Colonic mucosa (tissue), 4 donors: Measurements from ENCODE around the gene SNRNP48. TPM values are rescaled to one million over a fixed set of nuclear protein-coding genes. Genes with fewer than 3 reads are reported as not detected.

ENCODE experiments used
- DNase-seq: peaks from one replicate; pipeline ENCODE4 v3.0.0-alpha.2; 2020
- H3K27ac ChIP-seq: fragments of 200-600 bp; one replicate; pipeline ENCODE4 v1.8.0; 2021
- H3K27me3 ChIP-seq: fragments of 200-600 bp; one replicate; pipeline ENCODE4 v1.8.0; 2021
- H3K36me3 ChIP-seq: fragments of 200-600 bp; one replicate; pipeline ENCODE4 v1.8.0; 2021
- H3K4me1 ChIP-seq: fragments of 200-600 bp; one replicate; pipeline ENCODE4 v1.8.0; 2021; ENCODE audit warnings: mild to moderate bottlenecking
- H3K4me3 ChIP-seq: fragments of 200-600 bp; one replicate; pipeline ENCODE4 v1.8.0; 2021
- H3K9ac ChIP-seq, 2 donors: one replicate each; pipeline ENCODE4 v1.7.0; 2013; ENCODE audit warnings: control low read depth in 2 of 2, low read depth in 2 of 2, low read length in 2 of 2
- H3K9me3 ChIP-seq: fragments of 200-600 bp; one replicate; pipeline ENCODE4 v1.8.0; 2021
- intact Hi-C: fragments of 100-400 bp; cut with DNase I; formaldehyde crosslinking; loops from one replicate; pipeline ENCODE4 v1.14.1; 2022
- total RNA-seq, 2 donors: library from RNA; stranded (reverse); fragmentation: NEBNext Ultra II Directional in 1 of 2; extraction: Animal tissue kit (Norgen Biotek cat#: 25700) in 1 of 2; gene quantifications; one replicate each; pipeline ENCODE4 v1.2.1, GENCODE V29; 2021
- TF ChIP-seq, protein P1 (sequence below): fragments of 200-600 bp; IDR thresholded peaks from one replicate; pipeline ENCODE4 v1.8.0; 2022; ENCODE audit warnings: antibody characterized with exemption, mild to moderate bottlenecking
- donor health status: healthy.
- donor health status: DM: no; HTN: no; CAD: no.
- donor health status: DM: no; HTN: no; CAD: no.

Gene SNRNP48
- total RNA-seq, 2 donors from 2014 or later, result 13.8 to 14.6 TPM

DNA sequence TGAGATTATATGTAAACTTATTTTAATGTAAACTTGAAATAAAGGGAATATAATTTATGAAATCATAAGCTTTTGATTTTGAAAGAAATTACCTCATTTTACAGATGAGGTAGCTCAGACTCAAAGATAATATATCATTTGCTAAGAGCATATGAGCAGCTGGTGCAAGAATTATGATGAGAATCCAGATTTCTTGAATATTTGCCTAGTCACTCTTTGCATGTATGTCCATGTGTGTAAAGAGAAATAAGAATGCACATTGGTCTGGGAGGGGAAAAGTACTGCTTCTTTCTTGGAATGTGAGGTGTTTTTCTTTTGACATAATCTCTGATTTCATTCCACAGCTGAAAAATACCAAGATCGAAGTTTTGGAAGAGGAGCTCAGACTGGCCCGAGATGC is 11.1 kb upstream of the SNRNP48 start:
- intact Hi-C loops, result no loop called here
- TF ChIP-seq, protein P1, sequence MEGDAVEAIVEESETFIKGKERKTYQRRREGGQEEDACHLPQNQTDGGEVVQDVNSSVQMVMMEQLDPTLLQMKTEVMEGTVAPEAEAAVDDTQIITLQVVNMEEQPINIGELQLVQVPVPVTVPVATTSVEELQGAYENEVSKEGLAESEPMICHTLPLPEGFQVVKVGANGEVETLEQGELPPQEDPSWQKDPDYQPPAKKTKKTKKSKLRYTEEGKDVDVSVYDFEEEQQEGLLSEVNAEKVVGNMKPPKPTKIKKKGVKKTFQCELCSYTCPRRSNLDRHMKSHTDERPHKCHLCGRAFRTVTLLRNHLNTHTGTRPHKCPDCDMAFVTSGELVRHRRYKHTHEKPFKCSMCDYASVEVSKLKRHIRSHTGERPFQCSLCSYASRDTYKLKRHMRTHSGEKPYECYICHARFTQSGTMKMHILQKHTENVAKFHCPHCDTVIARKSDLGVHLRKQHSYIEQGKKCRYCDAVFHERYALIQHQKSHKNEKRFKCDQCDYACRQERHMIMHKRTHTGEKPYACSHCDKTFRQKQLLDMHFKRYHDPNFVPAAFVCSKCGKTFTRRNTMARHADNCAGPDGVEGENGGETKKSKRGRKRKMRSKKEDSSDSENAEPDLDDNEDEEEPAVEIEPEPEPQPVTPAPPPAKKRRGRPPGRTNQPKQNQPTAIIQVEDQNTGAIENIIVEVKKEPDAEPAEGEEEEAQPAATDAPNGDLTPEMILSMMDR, result no peak
- H3K27me3 ChIP-seq, result no peaks in the 10 kb centered on the region
- no peak overlapping the region for H3K9ac ChIP-seq
- H3K27ac ChIP-seq, result no peak overlapping the region
- no peak for DNase-seq
- H3K9me3 ChIP-seq, result no peaks in the 10 kb centered on the region
- H3K4me3 ChIP-seq, result no peak overlapping the region
- no peaks in the 10 kb centered on the region for H3K4me1 ChIP-seq
- peaks cover 4% of the 10 kb centered on the region for H3K36me3 ChIP-seq

DNA sequence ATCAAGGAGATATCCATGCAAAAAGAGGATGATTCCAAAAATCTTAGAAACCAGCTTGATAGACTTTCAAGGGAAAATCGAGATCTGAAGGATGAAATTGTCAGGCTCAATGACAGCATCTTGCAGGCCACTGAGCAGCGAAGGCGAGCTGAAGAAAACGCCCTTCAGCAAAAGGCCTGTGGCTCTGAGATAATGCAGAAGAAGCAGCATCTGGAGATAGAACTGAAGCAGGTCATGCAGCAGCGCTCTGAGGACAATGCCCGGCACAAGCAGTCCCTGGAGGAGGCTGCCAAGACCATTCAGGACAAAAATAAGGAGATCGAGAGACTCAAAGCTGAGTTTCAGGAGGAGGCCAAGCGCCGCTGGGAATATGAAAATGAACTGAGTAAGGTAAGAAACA is 10.1 kb upstream of the SNRNP48 start:
- Histone ChIP-seq H3K4me3 (no peak overlapping the region), H3K4me1 (no peaks in the 10 kb centered on the region), H3K27me3 (no peaks in the 10 kb centered on the region), H3K27ac (no peak overlapping the region), H3K9ac (no peak overlapping the region), H3K36me3 (no peaks in the 10 kb centered on the region), H3K9me3 (no peaks in the 10 kb centered on the region)
- TF ChIP-seq, protein P1, result no peak
- intact Hi-C loops, result no loop called here
- no peak for DNase-seq

DNA sequence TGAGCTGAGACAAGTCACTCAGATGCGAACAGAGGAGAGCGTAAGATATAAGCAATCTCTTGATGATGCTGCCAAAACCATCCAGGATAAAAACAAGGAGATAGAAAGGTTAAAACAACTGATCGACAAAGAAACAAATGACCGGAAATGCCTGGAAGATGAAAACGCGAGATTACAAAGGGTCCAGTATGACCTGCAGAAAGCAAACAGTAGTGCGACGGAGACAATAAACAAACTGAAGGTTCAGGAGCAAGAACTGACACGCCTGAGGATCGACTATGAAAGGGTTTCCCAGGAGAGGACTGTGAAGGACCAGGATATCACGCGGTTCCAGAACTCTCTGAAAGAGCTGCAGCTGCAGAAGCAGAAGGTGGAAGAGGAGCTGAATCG is 9.5 kb upstream of the SNRNP48 start:
- Histone ChIP-seq H3K36me3 (no peaks in the 10 kb centered on the region), H3K9ac (no peak overlapping the region), H3K27me3 (no peaks in the 10 kb centered on the region), H3K4me1 (no peaks in the 10 kb centered on the region), H3K9me3 (no peaks in the 10 kb centered on the region), H3K4me3 (no peak overlapping the region), H3K27ac (no peak overlapping the region)
- no peak for DNase-seq
- intact Hi-C loops, result no loop called here
- TF ChIP-seq, protein P1, result no peak

DNA sequence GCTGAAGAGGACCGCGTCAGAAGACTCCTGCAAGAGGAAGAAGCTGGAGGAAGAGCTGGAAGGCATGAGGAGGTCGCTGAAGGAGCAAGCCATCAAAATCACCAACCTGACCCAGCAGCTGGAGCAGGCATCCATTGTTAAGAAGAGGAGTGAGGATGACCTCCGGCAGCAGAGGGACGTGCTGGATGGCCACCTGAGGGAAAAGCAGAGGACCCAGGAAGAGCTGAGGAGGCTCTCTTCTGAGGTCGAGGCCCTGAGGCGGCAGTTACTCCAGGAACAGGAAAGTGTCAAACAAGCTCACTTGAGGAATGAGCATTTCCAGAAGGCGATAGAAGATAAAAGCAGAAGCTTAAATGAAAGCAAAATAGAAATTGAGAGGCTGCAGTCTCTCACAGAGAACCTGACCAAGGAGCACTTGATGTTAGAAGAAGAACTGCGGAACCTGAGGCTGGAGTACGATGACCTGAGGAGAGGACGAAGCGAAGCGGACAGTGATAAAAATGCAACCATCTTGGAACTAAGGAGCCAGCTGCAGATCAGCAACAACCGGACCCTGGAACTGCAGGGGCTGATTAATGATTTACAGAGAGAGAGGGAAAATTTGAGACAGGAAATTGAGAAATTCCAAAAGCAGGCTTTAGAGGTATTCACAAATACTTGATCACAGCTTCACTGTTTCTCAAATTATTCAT is 8.9 kb upstream of the SNRNP48 start:
- intact Hi-C loops, result no loop called here
- H3K9ac ChIP-seq, result no peak overlapping the region

DNA sequence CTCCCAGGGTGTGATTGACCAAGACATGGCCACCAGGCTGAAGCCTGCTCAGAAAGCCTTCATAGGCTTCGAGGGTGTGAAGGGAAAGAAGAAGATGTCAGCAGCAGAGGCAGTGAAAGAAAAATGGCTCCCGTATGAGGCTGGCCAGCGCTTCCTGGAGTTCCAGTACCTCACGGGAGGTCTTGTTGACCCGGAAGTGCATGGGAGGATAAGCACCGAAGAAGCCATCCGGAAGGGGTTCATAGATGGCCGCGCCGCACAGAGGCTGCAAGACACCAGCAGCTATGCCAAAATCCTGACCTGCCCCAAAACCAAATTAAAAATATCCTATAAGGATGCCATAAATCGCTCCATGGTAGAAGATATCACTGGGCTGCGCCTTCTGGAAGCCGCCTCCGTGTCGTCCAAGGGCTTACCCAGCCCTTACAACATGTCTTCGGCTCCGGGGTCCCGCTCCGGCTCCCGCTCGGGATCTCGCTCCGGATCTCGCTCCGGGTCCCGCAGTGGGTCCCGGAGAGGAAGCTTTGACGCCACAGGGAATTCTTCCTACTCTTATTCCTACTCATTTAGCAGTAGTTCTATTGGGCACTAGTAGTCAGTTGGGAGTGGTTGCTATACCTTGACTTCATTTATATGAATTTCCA is 4.6 kb upstream of the SNRNP48 start:
- H3K27me3 ChIP-seq, result no peaks in the 10 kb centered on the region
- H3K27ac ChIP-seq, result no peak overlapping the region
- no peak for DNase-seq
- no peaks in the 10 kb centered on the region for H3K36me3 ChIP-seq
- TF ChIP-seq, protein P1, result no peak
- H3K9ac ChIP-seq, result no peak overlapping the region
- H3K9me3 ChIP-seq, result no peaks in the 10 kb centered on the region
- H3K4me3 ChIP-seq, result no peak overlapping the region
- intact Hi-C loops, result no loop called here
- H3K4me1 ChIP-seq, result no peaks in the 10 kb centered on the region

More for the DNA sequence above, 8.9 kb upstream of the SNRNP48 start:
- H3K4me3 ChIP-seq, result no peak overlapping the region
- no peaks in the 10 kb centered on the region for H3K9me3 ChIP-seq
- no peak for DNase-seq
- TF ChIP-seq, protein P1, result no peak
- no peaks in the 10 kb centered on the region for H3K27me3 ChIP-seq
- H3K27ac ChIP-seq, result no peak overlapping the region
- no peaks in the 10 kb centered on the region for H3K36me3 ChIP-seq
- no peaks in the 10 kb centered on the region for H3K4me1 ChIP-seq
